Inflammatory macrophage treated with lipopolysaccharide for 4 hours (primary cell): ENCODE data around the gene VCAM1.

Experiments used
- DNase-seq: peaks from one replicate; pipeline ENCODE4 v3.0.0-alpha.2; 2020

VCAM1 gene

GRCh38 chr1:100724281-100724680 is 4.7 kb downstream of the VCAM1 start:
- DNase-seq, result no peak

GRCh38 chr1:100730130-100730529 is 10.6 kb downstream of the VCAM1 start:
- DNase-seq, result no peak

GRCh38 chr1:100731309-100731708 is 11.8 kb downstream of the VCAM1 start:
- DNase-seq, result no peak

- DNase-seq, result no peak
Measured at GRCh38 chr1:100731758-100732157, 12.2 kb downstream of the VCAM1 start.

GRCh38 chr1:100734676-100735075 is 15.1 kb downstream of the VCAM1 start:
- DNase-seq, result no peak

GRCh38 chr1:100735244-100735643 is 15.7 kb downstream of the VCAM1 start:
- no peak for DNase-seq

GRCh38 chr1:100736324-100736723 is 16.8 kb downstream of the VCAM1 start:
- DNase-seq, result no peak

GRCh38 chr1:100736746-100737145 is 17.2 kb downstream of the VCAM1 start:
- no peak for DNase-seq

- DNase-seq, result no peak
Measured at GRCh38 chr1:100746542-100746932, 27.0 kb downstream of the VCAM1 start.

- DNase-seq, result no peak
Measured at GRCh38 chr1:100747771-100748170, 28.2 kb downstream of the VCAM1 start.

- DNase-seq, result peak; percentile 44
Measured at GRCh38 chr1:100750005-100750885, 30.7 kb downstream of the VCAM1 start.

- DNase-seq, result no peak
Measured at GRCh38 chr1:100752791-100753190, 33.2 kb downstream of the VCAM1 start.

- no peak for DNase-seq
Measured at GRCh38 chr1:100757946-100758345, 38.4 kb downstream of the VCAM1 start.

- no peak for DNase-seq
Measured at GRCh38 chr1:100759188-100759587, 39.6 kb downstream of the VCAM1 start.

- DNase-seq, result no peak
Measured at GRCh38 chr1:100760511-100760910, 41.0 kb downstream of the VCAM1 start.

GRCh38 chr1:100762461-100762860 is 42.9 kb downstream of the VCAM1 start:
- DNase-seq, result no peak

GRCh38 chr1:100767176-100767890 is 47.8 kb downstream of the VCAM1 start:
- peak; percentile 29 for DNase-seq

GRCh38 chr1:100769323-100769722 is 49.8 kb downstream of the VCAM1 start:
- DNase-seq, result no peak

- DNase-seq, result peak; percentile 54
Measured at GRCh38 chr1:100769906-100770646, 50.5 kb downstream of the VCAM1 start.

- peak; percentile 23 for DNase-seq
Measured at GRCh38 chr1:100773444-100773843, 53.9 kb downstream of the VCAM1 start.

GRCh38 chr1:100774370-100774769 is 54.8 kb downstream of the VCAM1 start:
- DNase-seq, result no peak

- no peak for DNase-seq
Measured at GRCh38 chr1:100775483-100775882, 55.9 kb downstream of the VCAM1 start.

GRCh38 chr1:100778748-100779147 is 59.2 kb downstream of the VCAM1 start:
- peak; percentile 29 for DNase-seq
